Cardiac fibroblast (primary cell): ENCODE measurements around the gene STAT2.

Experiments
- DNase-seq, 2 donors: peaks; one replicate each; pipeline versions ENCODE4 v3.0.0 to v3.0.0-alpha.2; 2010; ENCODE audit warnings: low read depth in 2 of 2
- H3K4me3 ChIP-seq, 2 donors: replicated peaks in 1 of 2; 1 replicate in 1 of 2; 2 replicates in 1 of 2; pipeline ENCODE4 v1.5.1; 2011; ENCODE audit warnings: low read depth in 2 of 2, low read length in 2 of 2, mild to moderate bottlenecking in 2 of 2, moderate library complexity in 1 of 2
- CTCF ChIP-seq: IDR thresholded peaks from one replicate; pipeline ENCODE4 v1.5.1; 2011; ENCODE audit warnings: low read depth, mild to moderate bottlenecking, low read length, inconsistent platforms

The STAT2 gene

GRCh38 chr12:56299308-56299852 lies 60.5 kb downstream of the STAT2 start:
- TF ChIP-seq CTCF: no peak
- H3K4me3 ChIP-seq: peak overlapping the region; percentile 73 to 89
- peak in 1 of 2 donors; percentile 33 for DNase-seq

- DNase-seq: no peak
- no peak for TF ChIP-seq CTCF
- H3K4me3 ChIP-seq: peak overlapping the region; percentile 73 to 89
Measured at GRCh38 chr12:56298828-56299227, 61.1 kb downstream of the STAT2 start.

- DNase-seq: peak in 1 of 2 donors; percentile 29
- H3K4me3 ChIP-seq: no peak overlapping the region
- TF ChIP-seq CTCF: no peak
Measured at GRCh38 chr12:56297400-56297799, 62.5 kb downstream of the STAT2 start.

GRCh38 chr12:56296295-56296694 lies 63.6 kb downstream of the STAT2 start:
- H3K4me3 ChIP-seq: no peak overlapping the region
- TF ChIP-seq CTCF: no peak

GRCh38 chr12:56293795-56294194 lies 66.1 kb downstream of the STAT2 start:
- no peak for DNase-seq
- TF ChIP-seq CTCF: no peak
- no peak overlapping the region for H3K4me3 ChIP-seq

More at GRCh38 chr12:56296295-56296694, 63.6 kb downstream of the STAT2 start:
- DNase-seq: no peak
